ENCODE results near the gene SDC1.

The SDC1 gene

GRCh38 chr2:20164061-20164733 is 60.7 kb downstream of the SDC1 start:
- Mint-ChIP-seq H3K9me3 (no peaks in the 10 kb centered on the region), H3K4me1 (ENCODE audit: low read depth) (no peaks in the 10 kb centered on the region), H3K27ac (no peak overlapping the region), H3K27me3 (ENCODE audit: low read depth) (peaks cover 9% of the 10 kb centered on the region), H3K4me3 (no peak overlapping the region), H3K36me3 (ENCODE audit: low read depth) (no peaks in the 10 kb centered on the region)
- no peak for DNase-seq (ENCODE audit: low spot score)

- no peaks in the 10 kb centered on the region for H3K4me1 Mint-ChIP-seq (ENCODE audit: low read depth)
- H3K9me3 Mint-ChIP-seq = no peaks in the 10 kb centered on the region
- no peaks in the 10 kb centered on the region for H3K36me3 Mint-ChIP-seq (ENCODE audit: low read depth)
- peaks cover 17% of the 10 kb centered on the region for H3K27me3 Mint-ChIP-seq (ENCODE audit: low read depth)
- H3K4me3 Mint-ChIP-seq = no peak overlapping the region
- no peak overlapping the region for H3K27ac Mint-ChIP-seq
- DNase-seq (ENCODE audit: low spot score) = no peak
Measured at GRCh38 chr2:20159411-20160070, 65.4 kb downstream of the SDC1 start.

DNA sequence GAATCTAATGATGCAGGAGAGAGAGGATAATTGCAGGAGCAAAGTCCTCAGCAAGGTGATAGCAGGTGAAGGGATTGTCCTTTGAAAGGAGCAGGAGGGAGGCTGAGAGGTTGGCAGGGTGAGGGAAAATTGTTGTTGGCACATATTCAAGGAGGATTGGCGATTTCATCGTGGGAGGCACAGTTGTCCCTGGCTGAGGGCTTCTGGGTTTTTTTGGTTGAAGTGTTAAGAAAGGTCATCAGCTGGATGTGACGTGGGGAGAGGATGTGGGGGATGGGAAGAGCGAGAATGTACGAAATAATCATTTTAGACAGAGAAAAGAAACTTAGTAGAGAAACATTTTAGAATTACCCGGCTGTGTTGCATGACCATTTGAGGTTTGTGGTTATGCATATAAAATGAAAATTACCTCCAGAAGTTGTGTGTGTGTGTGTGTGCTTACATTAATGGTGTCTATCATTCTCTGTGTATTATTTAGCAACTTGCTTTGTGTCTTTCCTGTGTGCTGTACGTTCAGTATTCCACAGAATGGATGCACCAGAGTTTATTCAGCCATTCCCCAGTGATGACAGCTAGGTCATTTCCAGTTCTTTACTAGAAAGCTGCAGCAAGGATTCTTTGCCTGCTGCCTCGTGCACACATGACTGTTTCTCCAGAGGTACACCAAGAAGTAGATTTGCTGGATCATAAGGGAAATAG is 67.6 kb downstream of the SDC1 start:
- Mint-ChIP-seq H3K9me3 (no peaks in the 10 kb centered on the region), H3K4me1 (ENCODE audit: low read depth) (no peaks in the 10 kb centered on the region), H3K27me3 (ENCODE audit: low read depth) (peaks cover 25% of the 10 kb centered on the region), H3K4me3 (no peak overlapping the region), H3K27ac (no peak overlapping the region), H3K36me3 (ENCODE audit: low read depth) (no peaks in the 10 kb centered on the region)
- DNase-seq (ENCODE audit: low spot score) = no peak

- Mint-ChIP-seq H3K27ac (no peak overlapping the region), H3K4me1 (ENCODE audit: low read depth) (no peaks in the 10 kb centered on the region), H3K9me3 (no peaks in the 10 kb centered on the region), H3K27me3 (ENCODE audit: low read depth) (peaks cover 25% of the 10 kb centered on the region), H3K4me3 (no peak overlapping the region), H3K36me3 (ENCODE audit: low read depth) (no peaks in the 10 kb centered on the region)
- DNase-seq (ENCODE audit: low spot score) = no peak
Measured at GRCh38 chr2:20156836-20157192, 68.1 kb downstream of the SDC1 start.

DNA sequence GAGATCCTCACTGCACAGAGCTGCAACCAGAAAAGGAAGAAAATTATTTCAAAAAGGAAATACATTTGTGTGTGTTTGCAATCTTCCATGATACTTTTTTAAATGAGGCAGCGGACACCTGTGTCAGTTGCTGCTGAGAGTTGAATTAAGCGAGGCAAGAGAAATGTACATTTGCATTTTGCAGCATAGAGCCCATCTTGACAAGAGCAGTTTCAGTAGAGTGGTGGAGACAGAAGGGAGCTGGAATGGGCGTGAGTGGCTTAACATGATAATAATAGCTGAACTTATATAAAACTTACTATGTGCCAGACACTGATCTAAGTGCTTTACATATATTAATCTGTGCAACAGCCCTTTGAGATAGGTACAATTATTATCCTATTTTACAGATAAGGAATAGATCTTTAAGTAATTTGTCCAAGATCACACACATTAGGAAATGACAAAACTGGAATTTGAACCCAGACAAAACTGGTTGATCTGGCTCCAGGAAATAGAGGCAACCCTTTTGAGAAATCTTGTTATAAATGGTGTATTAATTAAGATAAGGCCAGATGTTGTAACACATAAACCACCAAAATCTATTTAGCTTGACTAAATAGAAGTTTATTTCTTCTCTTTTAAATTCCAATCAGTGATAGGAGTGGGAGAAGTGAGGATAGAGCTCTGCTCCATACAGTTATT is 68.7 kb downstream of the SDC1 start:
- Mint-ChIP-seq H3K27me3 (ENCODE audit: low read depth) (peaks cover 25% of the 10 kb centered on the region), H3K27ac (no peak overlapping the region), H3K4me1 (ENCODE audit: low read depth) (no peaks in the 10 kb centered on the region)

GRCh38 chr2:20153131-20153851 is 71.6 kb downstream of the SDC1 start:
- no peak for DNase-seq (ENCODE audit: low spot score)
- Mint-ChIP-seq H3K27ac (no peak overlapping the region), H3K4me3 (no peak overlapping the region), H3K27me3 (ENCODE audit: low read depth) (peaks cover 19% of the 10 kb centered on the region), H3K9me3 (no peaks in the 10 kb centered on the region), H3K36me3 (ENCODE audit: low read depth) (no peaks in the 10 kb centered on the region), H3K4me1 (ENCODE audit: low read depth) (no peaks in the 10 kb centered on the region)

More for the DNA sequence above, 68.7 kb downstream of the SDC1 start:
- DNase-seq (ENCODE audit: low spot score) = no peak
- Mint-ChIP-seq H3K36me3 (ENCODE audit: low read depth) (no peaks in the 10 kb centered on the region), H3K9me3 (no peaks in the 10 kb centered on the region), H3K4me3 (no peak overlapping the region)

DNA sequence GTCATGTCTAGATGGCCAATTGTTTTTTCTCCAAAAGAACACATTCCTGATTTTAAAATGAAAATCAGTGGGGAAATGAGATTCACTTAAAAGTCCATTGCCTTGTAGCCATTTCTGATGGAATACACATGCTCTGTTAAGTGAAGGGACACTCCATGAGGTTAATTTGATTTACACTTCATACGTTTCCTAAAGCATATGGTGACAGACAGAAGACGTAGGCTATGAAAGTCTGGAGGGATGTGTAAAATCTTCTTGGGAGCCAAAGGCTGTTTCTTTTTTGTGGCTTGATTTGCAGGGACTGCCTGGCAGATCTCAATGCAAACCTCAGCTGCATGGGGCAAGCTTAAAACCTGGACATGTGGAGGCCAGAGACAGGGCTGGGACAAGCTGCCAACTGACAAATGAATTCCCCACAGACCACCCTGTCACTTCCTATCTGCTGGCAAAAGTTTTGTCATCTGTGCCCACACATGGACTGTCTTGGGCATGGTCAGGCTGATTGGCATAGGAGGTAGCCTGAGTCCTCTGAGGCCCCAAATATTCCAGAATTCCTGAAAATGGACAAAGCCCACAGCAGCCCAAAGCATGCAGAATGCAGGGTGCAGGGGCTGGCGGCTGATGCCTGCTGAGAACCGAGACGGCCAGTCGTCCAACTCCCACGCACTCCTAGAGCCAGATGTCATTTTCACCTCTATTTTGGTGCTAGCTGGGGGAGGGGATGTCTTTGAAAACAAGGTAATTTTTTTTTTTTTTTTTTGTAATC is 73.9 kb downstream of the SDC1 start:
- H3K4me3 Mint-ChIP-seq = no peak overlapping the region
- H3K4me1 Mint-ChIP-seq (ENCODE audit: low read depth) = no peaks in the 10 kb centered on the region
- no peak for DNase-seq (ENCODE audit: low spot score)
- H3K36me3 Mint-ChIP-seq (ENCODE audit: low read depth) = no peaks in the 10 kb centered on the region
- H3K9me3 Mint-ChIP-seq = no peaks in the 10 kb centered on the region
- no peak overlapping the region for H3K27ac Mint-ChIP-seq
- H3K27me3 Mint-ChIP-seq (ENCODE audit: low read depth) = peaks cover 19% of the 10 kb centered on the region

Data from T-helper 2 cell treated with Interferon-gamma antibody and Interleukin-4, amounts not matched to agents 5 μg/mL and 100 μg/mL, for 36 hours (primary cell).